ENCODE measurements around the gene DMD.

The DMD gene

GRCh38 chrX:33211356-33212260 lies at the start of gene DMD:
Gene DMD, minus strand, starts transcription at chrX:33211549. Its CDS starts 237 bp downstream, at chrX:33211312.
- no peak within 1 kb of the TSS for H3K4me3 ChIP-seq (ENCODE audit: low read depth, low read length)
- no peak for TF ChIP-seq CTCF (IDR thresholded peaks at IDR 0.05; ENCODE audit: low read depth, low read length, missing control alignments)
- no peak for DNase-seq (ENCODE audit: low read depth)

GRCh38 chrX:33252306-33252825 lies 41.0 kb upstream of the DMD start:
- no peak for DNase-seq (ENCODE audit: low read depth)
- TF ChIP-seq CTCF (IDR thresholded peaks at IDR 0.05; ENCODE audit: low read depth, low read length, missing control alignments): no peak
- no peak overlapping the region for H3K4me3 ChIP-seq (ENCODE audit: low read depth, low read length)

DNA sequence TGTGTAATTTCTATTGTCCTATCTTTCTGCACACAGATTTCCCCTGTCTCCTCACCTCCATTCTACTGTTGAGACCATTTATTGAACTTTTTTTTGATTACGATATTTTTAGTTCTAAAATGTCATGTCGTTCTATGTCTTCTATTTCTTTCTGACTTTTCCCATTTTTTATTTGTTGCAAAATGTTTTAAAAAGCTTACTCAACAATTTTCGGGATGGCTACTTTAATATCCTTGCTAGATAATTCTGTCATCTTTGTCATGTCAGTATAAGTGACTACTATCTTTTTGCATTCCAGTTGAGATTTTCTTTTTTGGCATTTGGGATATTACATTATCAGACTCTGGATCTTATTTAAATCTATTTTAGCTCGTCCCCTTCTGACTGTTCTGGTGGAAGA lies 7.5 kb upstream of the DMD start:
- TF ChIP-seq CTCF (IDR thresholded peaks at IDR 0.05; ENCODE audit: low read depth, low read length, missing control alignments): no peak
- DNase-seq (ENCODE audit: low read depth): no peak
- H3K4me3 ChIP-seq (ENCODE audit: low read depth, low read length): no peak overlapping the region

DNA sequence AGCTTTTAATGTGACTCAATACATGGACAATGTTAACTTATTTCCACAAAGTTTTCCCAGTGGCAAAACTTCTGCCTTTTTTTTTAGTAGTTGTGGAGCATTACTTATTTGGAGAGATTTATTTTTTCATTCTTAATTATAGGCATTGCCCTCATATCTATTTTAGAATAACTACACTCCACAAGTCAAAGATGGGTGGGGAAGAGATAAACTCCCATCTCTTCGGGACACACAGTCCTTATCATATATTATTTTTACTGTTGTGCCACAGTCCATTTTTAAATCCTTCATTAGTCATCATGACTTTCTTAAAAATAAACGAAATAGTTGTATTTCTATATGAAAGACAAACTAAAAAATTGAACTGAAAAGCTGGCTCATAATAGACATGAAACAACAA lies 1.2 kb downstream of the DMD start:
- H3K4me3 ChIP-seq (ENCODE audit: low read depth, low read length): no peak overlapping the region
- no peak for DNase-seq (ENCODE audit: low read depth)
- no peak for TF ChIP-seq CTCF (IDR thresholded peaks at IDR 0.05; ENCODE audit: low read depth, low read length, missing control alignments)

DNA sequence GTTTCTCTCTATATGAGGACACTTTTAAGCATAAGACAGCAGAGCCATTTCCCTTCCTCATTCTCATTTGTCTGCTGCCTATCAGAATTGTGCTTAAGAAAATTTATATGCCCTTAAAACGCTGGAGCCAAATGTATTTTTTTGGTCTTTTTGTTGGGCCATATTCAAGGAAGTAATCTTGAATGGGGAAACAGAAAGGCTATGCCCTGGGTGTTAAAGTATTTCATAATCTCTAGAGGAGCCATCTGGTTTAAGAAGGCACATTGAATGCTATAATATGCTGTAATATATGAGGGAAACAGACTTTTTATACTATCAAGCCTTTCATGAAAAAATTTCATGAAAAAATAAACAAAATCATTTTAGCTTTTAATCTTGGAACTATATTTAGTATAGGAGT lies 4.3 kb downstream of the DMD start:
- no peak for TF ChIP-seq CTCF (IDR thresholded peaks at IDR 0.05; ENCODE audit: low read depth, low read length, missing control alignments)
- DNase-seq (ENCODE audit: low read depth): no peak
- no peak overlapping the region for H3K4me3 ChIP-seq (ENCODE audit: low read depth, low read length)

DNA sequence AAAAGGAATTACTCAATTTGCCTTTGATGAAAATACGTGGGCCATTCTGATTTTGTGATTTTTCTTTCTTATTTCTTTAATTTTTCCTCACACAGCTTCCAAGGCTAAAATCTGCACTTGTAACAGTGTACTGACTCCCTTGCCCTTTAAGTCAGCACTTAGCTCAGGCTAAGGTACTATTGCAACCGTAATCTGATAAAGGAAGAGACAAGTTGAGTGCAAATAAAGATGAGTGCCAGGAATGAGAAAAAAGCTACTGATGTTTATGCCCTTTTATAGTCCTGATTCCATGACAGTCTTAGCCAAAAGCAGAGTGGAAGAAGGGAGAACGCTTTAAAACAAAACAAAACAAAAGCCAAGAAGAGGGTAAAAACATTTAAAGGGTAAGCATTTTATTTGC lies 6.0 kb downstream of the DMD start:
- TF ChIP-seq CTCF (IDR thresholded peaks at IDR 0.05; ENCODE audit: low read depth, low read length, missing control alignments): no peak
- DNase-seq (ENCODE audit: low read depth): no peak
- no peak overlapping the region for H3K4me3 ChIP-seq (ENCODE audit: low read depth, low read length)

All from GM12864 (cell line).